Neuronal stem cell (in vitro differentiated cells): ENCODE data around the gene SND1.

Source experiments
- DNase-seq: peaks from one replicate; pipeline ENCODE4 v3.0.0-alpha.2; 2013; ENCODE audit warnings: low spot score
- H2AFZ ChIP-seq: one replicate; pipeline ENCODE4 v1.6.1; 2013; ENCODE audit warnings: mild to moderate bottlenecking, low read length, inconsistent platforms
- H2AK5ac ChIP-seq: 2 replicates; pipeline ENCODE4 v1.6.1; 2013; ENCODE audit warnings: low read depth, mild to moderate bottlenecking, inconsistent platforms, low read length, moderate library complexity, mixed read lengths
- H2BK120ac ChIP-seq: 2 replicates; pipeline ENCODE4 v1.6.1; 2013; ENCODE audit warnings: low read depth, mild to moderate bottlenecking, inconsistent platforms, low read length, moderate library complexity, mixed read lengths
- H2BK12ac ChIP-seq: one replicate; pipeline ENCODE4 v1.6.1; 2013; ENCODE audit warnings: low read length, inconsistent platforms
- H2BK15ac ChIP-seq: 2 replicates; pipeline ENCODE4 v1.6.1; 2013; ENCODE audit warnings: mild to moderate bottlenecking, low read length, inconsistent platforms, mixed read lengths
- H2BK5ac ChIP-seq: one replicate; pipeline ENCODE4 v1.6.1; 2013; ENCODE audit warnings: inconsistent platforms, mild to moderate bottlenecking, low read length, moderate library complexity
- H3K14ac ChIP-seq: one replicate; pipeline ENCODE4 v1.6.1; 2013; ENCODE audit warnings: low read length, inconsistent platforms
- H3K18ac ChIP-seq: 2 replicates; pipeline ENCODE4 v1.6.1; 2013; ENCODE audit warnings: low read length, inconsistent platforms
- H3K23ac ChIP-seq: 2 replicates; pipeline ENCODE4 v1.6.1; 2013; ENCODE audit warnings: low read depth, mild to moderate bottlenecking, mixed read lengths, low read length, inconsistent platforms; ENCODE audit not compliant: poor library complexity
- H3K27ac ChIP-seq: replicated peaks from 3 replicates; pipeline ENCODE4 v1.5.1; 2013; ENCODE audit warnings: low read length, inconsistent platforms
- H3K27me3 ChIP-seq, 3 experiments: 2 replicates each; pipeline ENCODE4 v1.6.1; 2013; ENCODE audit warnings: low read length in 3 of 3, mild to moderate bottlenecking in 2 of 3, inconsistent platforms in 1 of 3, low read depth in 1 of 3, mixed read lengths in 1 of 3, moderate library complexity in 1 of 3; ENCODE audit not compliant: control insufficient read depth in 3 of 3, insufficient read depth in 3 of 3
- H3K36me3 ChIP-seq, 2 donors: replicated peaks in 1 of 2; 2 replicates each; pipeline ENCODE4 v1.6.1; 2013; ENCODE audit warnings: low read length in 2 of 2; ENCODE audit not compliant: control insufficient read depth in 2 of 2, insufficient read depth in 2 of 2
- H3K4ac ChIP-seq: 2 replicates; pipeline ENCODE4 v1.6.1; 2013; ENCODE audit warnings: inconsistent platforms, mild to moderate bottlenecking, low read length, moderate library complexity
- H3K4me1 ChIP-seq, 2 donors: 1 replicate in 1 of 2; 2 replicates in 1 of 2; pipeline ENCODE4 v1.6.1; 2013; ENCODE audit warnings: low read length in 2 of 2, low read depth in 1 of 2; ENCODE audit not compliant: control insufficient read depth in 2 of 2, insufficient read depth in 1 of 2
- H3K4me2 ChIP-seq: one replicate; pipeline ENCODE4 v1.6.1; 2013; ENCODE audit warnings: mild to moderate bottlenecking, low read length, inconsistent platforms; ENCODE audit not compliant: insufficient read depth, poor library complexity, severe bottlenecking
- H3K4me3 ChIP-seq, 2 donors: 2 replicates each; pipeline ENCODE4 v1.5.1; 2013; ENCODE audit warnings: low read length in 2 of 2, mild to moderate bottlenecking in 2 of 2, inconsistent platforms in 1 of 2, moderate library complexity in 1 of 2
- H3K79me1 ChIP-seq: one replicate; pipeline ENCODE4 v1.6.1; 2013; ENCODE audit warnings: low read depth, mild to moderate bottlenecking, inconsistent platforms, low read length, moderate library complexity
- H3K9ac ChIP-seq: one replicate; pipeline ENCODE4 v1.6.1; 2013; ENCODE audit warnings: mild to moderate bottlenecking, low read depth, low read length, inconsistent platforms; ENCODE audit not compliant: poor library complexity
- H3K9me3 ChIP-seq, 2 donors: replicated peaks in 1 of 2; 2 replicates each; pipeline versions ENCODE3 to v1.6.1; 2013; ENCODE audit warnings: low read length in 2 of 2, mild to moderate bottlenecking in 2 of 2, inconsistent platforms in 1 of 2, low read depth in 1 of 2, mixed read lengths in 1 of 2, moderate library complexity in 1 of 2; ENCODE audit not compliant: control insufficient read depth in 2 of 2, insufficient read depth in 1 of 2
- H4K8ac ChIP-seq: one replicate; pipeline ENCODE4 v1.6.1; 2013; ENCODE audit warnings: low read depth, mild to moderate bottlenecking, inconsistent platforms, low read length, moderate library complexity
- H4K91ac ChIP-seq: one replicate; pipeline ENCODE4 v1.6.1; 2013; ENCODE audit warnings: low read length, low read depth, mild to moderate bottlenecking, inconsistent platforms; ENCODE audit not compliant: poor library complexity
- WGBS, 2 donors: extraction: QIAGEN DNeasy Blood & Tissue Kit; methylation state at CpG; one replicate each; pipeline ENCODE4 v1.1.7; 2013; ENCODE audit warnings: missing lambda C conversion rate in 2 of 2, mixed read lengths in 1 of 2; ENCODE audit not compliant: insufficient read length in 2 of 2, insufficient replicate concordance in 1 of 2; ENCODE audit errors: extremely low coverage in 2 of 2; 5-methylcytosine and 5-hydroxymethylcytosine counted together

SND1 gene

GRCh38 chr7:127899411-127899810, 247.4 kb downstream of the SND1 start:
- no peak overlapping the region for H3K27ac ChIP-seq
- H2BK120ac ChIP-seq = no peak overlapping the region
- no peak overlapping the region for H2AK5ac ChIP-seq
- H3K9me3 ChIP-seq = no peaks in the 10 kb centered on the region
- H3K18ac ChIP-seq = no peak overlapping the region
- no peak overlapping the region for H2BK15ac ChIP-seq
- peaks cover 15 to 20% of the 10 kb centered on the region in 2 donors for H3K4me1 ChIP-seq
- H2AFZ ChIP-seq = no peak overlapping the region
- no peak overlapping the region for H3K4me3 ChIP-seq
- H2BK5ac ChIP-seq = no peak overlapping the region
- no peak overlapping the region for H3K14ac ChIP-seq
- H3K27me3 ChIP-seq = no peaks in the 10 kb centered on the region
- H3K36me3 ChIP-seq = peaks cover 0 to 9% of the 10 kb centered on the region in 2 donors
- H3K4ac ChIP-seq = no peak overlapping the region
- DNase-seq = no peak
- no peak overlapping the region for H4K8ac ChIP-seq
- H3K4me2 ChIP-seq = no peak overlapping the region
- H2BK12ac ChIP-seq = no peak overlapping the region
- H3K79me1 ChIP-seq = no peaks in the 10 kb centered on the region
- 100% methylated on average over 1 of the region's 2 CpGs for WGBS, 2 donors
- no peak overlapping the region for H3K9ac ChIP-seq
- no peak overlapping the region for H3K23ac ChIP-seq
- no peak overlapping the region for H4K91ac ChIP-seq

DNA sequence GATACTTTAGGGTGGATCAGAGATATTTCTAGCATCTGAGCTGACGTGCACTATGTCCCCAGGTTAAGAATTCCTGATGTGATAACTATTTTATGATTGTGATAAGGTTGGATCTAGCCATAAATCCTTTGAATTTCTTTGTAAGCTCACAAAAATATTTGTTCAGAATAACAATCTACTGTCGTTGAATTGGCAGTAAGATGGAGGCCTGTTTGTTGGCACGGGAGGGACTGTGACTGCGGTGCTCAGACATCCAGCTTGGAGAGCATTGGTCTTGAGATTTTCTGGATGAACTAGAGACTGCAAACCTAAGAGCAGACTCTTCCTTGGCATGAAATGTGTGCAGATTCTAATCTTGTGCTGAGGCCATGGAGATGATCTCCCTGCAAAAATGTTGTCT, 248.1 kb downstream of the SND1 start:
- no peak overlapping the region for H3K4ac ChIP-seq
- H3K14ac ChIP-seq = no peak overlapping the region
- H3K79me1 ChIP-seq = no peaks in the 10 kb centered on the region
- peaks cover 18 to 24% of the 10 kb centered on the region in 2 donors for H3K4me1 ChIP-seq
- H2BK5ac ChIP-seq = no peak overlapping the region
- H3K18ac ChIP-seq = no peak overlapping the region
- WGBS, 2 donors = no CpG with 5 or more reads among the region's 4 CpGs
- no peak overlapping the region for H4K8ac ChIP-seq
- no peak for DNase-seq
- no peak overlapping the region for H3K4me2 ChIP-seq
- no peak overlapping the region for H2BK120ac ChIP-seq
- no peak overlapping the region for H3K23ac ChIP-seq
- no peak overlapping the region for H2BK15ac ChIP-seq
- no peak overlapping the region for H3K27ac ChIP-seq
- H3K4me3 ChIP-seq = no peak overlapping the region
- H2AK5ac ChIP-seq = no peak overlapping the region
- no peak overlapping the region for H3K9ac ChIP-seq
- peaks cover 0 to 9% of the 10 kb centered on the region in 2 donors for H3K36me3 ChIP-seq
- no peaks in the 10 kb centered on the region for H3K27me3 ChIP-seq
- H2BK12ac ChIP-seq = no peak overlapping the region
- no peak overlapping the region for H4K91ac ChIP-seq
- H2AFZ ChIP-seq = no peak overlapping the region
- no peaks in the 10 kb centered on the region for H3K9me3 ChIP-seq

GRCh38 chr7:127900732-127901685, 249.0 kb downstream of the SND1 start:
- H3K4me1 ChIP-seq = peaks cover 18 to 25% of the 10 kb centered on the region in 2 donors
- H2AK5ac ChIP-seq = no peak overlapping the region
- no peaks in the 10 kb centered on the region for H3K79me1 ChIP-seq
- no peak overlapping the region for H2AFZ ChIP-seq
- no peak overlapping the region for H2BK5ac ChIP-seq
- no peak overlapping the region for H4K8ac ChIP-seq
- no peak overlapping the region for H3K9ac ChIP-seq
- DNase-seq = peak; percentile 18
- no peak overlapping the region for H3K14ac ChIP-seq
- H3K27me3 ChIP-seq = no peaks in the 10 kb centered on the region
- H3K18ac ChIP-seq = no peak overlapping the region
- no CpG with 5 or more reads among the region's 5 CpGs for WGBS, 2 donors
- H2BK12ac ChIP-seq = no peak overlapping the region
- H3K4ac ChIP-seq = no peak overlapping the region
- no peak overlapping the region for H2BK15ac ChIP-seq
- H3K9me3 ChIP-seq = no peaks in the 10 kb centered on the region
- no peak overlapping the region for H4K91ac ChIP-seq
- H3K27ac ChIP-seq = peak overlapping the region; percentile 40
- H3K23ac ChIP-seq = no peak overlapping the region
- no peak overlapping the region for H3K4me2 ChIP-seq
- H3K36me3 ChIP-seq = peaks cover 0 to 9% of the 10 kb centered on the region in 2 donors
- no peak overlapping the region for H2BK120ac ChIP-seq
- no peak overlapping the region for H3K4me3 ChIP-seq

- H2BK5ac ChIP-seq = no peak overlapping the region
- H2BK15ac ChIP-seq = no peak overlapping the region
- H3K4me1 ChIP-seq = peaks cover 18 to 25% of the 10 kb centered on the region in 2 donors
- no peak overlapping the region for H4K8ac ChIP-seq
- no peak overlapping the region for H3K23ac ChIP-seq
- H2BK120ac ChIP-seq = no peak overlapping the region
- H3K4ac ChIP-seq = no peak overlapping the region
- H3K27me3 ChIP-seq = no peaks in the 10 kb centered on the region
- no peak overlapping the region for H2AFZ ChIP-seq
- no peaks in the 10 kb centered on the region for H3K79me1 ChIP-seq
- H3K4me3 ChIP-seq = no peak overlapping the region
- no peak for DNase-seq
- no peak overlapping the region for H3K4me2 ChIP-seq
- H3K27ac ChIP-seq = no peak overlapping the region
- H4K91ac ChIP-seq = no peak overlapping the region
- H2BK12ac ChIP-seq = no peak overlapping the region
- H2AK5ac ChIP-seq = no peak overlapping the region
- no peak overlapping the region for H3K9ac ChIP-seq
- H3K14ac ChIP-seq = no peak overlapping the region
- WGBS, 2 donors = no CpG with 5 or more reads among the region's 5 CpGs
- no peaks in the 10 kb centered on the region for H3K9me3 ChIP-seq
- peaks cover 0 to 10% of the 10 kb centered on the region in 2 donors for H3K36me3 ChIP-seq
- no peak overlapping the region for H3K18ac ChIP-seq
Observed at GRCh38 chr7:127901895-127902703, 250.1 kb downstream of the SND1 start.
